Germinal center (tissue), 1 donor: ENCODE measurements around the gene ANKRD11.
A peak's percentile ranks its signal among the peaks of the same experiment; 100 is the strongest.
"Not testable (repeated sequence)": the region's sequence is repeated elsewhere in the genome, so short reads cannot be mapped to it uniquely, and the experiment has no call there.

Experiments
- DNase-seq: peaks from one replicate; pipeline ENCODE4 v3.0.0; 2012; ENCODE audit warnings: mixed read lengths, low spot score

Gene ANKRD11

DNA sequence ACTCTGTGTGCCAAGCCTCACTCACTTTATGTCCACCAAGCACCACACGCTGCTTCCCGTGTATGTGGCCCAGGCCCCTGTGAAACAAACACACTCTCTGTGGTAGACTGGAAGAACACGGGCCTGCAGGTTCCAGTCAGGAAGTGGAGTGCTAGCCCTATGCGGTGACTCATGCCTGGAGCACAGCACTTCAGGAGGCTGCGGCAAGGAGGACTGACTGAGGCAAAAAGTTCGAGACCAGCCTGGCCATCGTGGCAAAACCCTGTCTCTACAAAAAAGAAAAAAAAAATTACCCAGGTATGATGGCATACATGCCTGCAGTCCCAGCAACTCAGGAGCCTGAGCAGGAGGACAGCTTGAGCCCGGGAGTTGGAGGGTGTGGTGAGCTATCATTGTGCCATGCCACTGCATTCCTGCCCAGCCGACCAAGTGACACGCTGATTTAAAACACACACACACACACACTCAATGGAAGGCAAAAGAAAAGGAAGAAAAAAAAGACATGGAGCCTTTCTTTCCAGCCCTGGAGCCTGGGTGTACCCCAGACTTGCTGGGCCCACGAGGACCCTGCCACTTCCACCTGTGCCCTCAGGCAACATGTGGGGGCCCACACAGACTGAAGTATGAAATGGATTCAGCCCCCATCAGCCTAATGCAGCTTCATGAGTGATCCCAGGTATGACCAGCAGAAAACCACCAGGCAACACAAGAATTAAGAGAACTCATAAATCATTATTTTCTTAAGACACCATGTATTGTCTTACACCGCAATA, 126.6 kb downstream of the ANKRD11 start:
- no peak for DNase-seq

- DNase-seq: not testable (repeated sequence)
Measured at GRCh38 chr16:89362540-89363223, 127.7 kb downstream of the ANKRD11 start.

DNA sequence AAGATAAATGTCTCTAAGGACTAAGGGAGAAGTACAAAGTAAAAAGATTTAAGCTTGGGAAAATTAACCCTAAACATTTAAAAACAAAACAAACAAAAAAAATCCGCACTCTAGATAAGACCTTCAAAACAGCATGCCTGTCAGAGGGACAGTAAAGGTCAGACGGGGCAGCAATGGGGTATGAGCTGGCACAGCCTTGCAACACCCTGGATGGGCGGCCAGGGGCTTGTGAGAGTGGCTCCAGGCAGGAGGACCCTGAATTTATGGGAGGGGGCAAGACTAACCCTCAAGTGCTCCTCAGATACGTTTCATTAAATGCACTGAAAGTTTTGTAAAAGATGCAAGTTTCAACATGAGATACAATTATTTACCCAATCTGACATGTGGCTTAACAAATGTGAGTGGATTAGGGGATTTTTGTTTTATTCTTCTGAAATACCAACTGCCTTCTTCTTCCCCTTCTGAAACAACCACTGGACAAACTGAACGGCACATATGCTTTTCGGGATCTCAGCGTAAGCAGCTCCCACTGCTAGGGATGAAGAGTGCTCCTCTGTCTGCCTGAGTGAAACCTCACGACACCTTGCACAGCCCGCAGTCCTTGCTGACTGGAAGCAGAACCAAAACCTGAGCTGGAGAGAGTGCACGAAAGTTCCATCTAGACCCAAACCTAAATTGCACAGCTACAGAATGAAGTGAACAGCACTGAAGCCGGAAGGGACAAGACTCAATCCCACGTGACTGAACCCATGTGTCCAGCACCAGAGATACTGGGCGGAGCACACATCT, 128.4 kb downstream of the ANKRD11 start:
- peak; percentile 25 for DNase-seq

- DNase-seq: peak; percentile 41
Measured at GRCh38 chr16:89360760-89361435, 129.5 kb downstream of the ANKRD11 start.

DNA sequence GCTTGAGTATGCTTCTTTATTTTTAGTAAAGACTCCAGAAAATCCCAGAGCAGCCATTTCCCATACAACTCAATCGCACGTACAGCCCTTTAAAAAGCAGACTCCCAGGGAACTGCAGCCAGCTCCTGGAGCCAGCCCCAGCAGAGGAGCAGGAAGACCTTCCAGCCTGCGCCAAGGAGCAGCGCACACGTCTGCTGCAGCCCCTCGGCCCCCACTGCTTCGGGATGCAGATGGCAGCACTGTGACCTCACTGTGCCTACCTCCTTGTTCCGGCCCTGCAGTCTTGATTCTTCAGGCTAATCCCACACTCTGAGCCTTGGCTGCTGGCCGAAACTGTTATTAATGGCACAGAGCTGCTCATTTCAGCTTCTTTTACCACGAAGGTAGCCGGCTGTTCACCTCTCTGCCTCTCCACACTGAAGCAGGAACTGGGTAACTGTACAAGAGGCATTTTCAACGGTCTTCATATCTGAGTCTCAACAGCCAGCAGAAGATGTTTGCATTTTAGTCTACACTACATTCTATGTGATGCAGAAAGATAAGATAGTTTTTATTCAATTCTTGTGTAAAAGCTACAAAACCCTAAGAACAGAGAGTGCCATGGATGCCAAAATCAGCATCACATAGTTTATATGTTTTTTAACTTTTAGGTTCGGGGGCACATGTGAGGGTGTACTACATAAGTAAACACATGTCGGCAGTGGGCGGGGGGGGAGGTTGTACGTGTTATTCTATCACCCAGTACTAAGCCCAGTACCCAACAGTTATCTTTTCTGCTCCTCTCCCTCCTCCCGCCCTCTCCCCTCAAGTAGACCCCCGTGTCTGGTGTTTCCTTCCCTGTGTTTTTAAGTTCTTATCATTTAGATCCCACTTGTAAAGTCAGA, 130.9 kb downstream of the ANKRD11 start:
- no peak for DNase-seq

DNA sequence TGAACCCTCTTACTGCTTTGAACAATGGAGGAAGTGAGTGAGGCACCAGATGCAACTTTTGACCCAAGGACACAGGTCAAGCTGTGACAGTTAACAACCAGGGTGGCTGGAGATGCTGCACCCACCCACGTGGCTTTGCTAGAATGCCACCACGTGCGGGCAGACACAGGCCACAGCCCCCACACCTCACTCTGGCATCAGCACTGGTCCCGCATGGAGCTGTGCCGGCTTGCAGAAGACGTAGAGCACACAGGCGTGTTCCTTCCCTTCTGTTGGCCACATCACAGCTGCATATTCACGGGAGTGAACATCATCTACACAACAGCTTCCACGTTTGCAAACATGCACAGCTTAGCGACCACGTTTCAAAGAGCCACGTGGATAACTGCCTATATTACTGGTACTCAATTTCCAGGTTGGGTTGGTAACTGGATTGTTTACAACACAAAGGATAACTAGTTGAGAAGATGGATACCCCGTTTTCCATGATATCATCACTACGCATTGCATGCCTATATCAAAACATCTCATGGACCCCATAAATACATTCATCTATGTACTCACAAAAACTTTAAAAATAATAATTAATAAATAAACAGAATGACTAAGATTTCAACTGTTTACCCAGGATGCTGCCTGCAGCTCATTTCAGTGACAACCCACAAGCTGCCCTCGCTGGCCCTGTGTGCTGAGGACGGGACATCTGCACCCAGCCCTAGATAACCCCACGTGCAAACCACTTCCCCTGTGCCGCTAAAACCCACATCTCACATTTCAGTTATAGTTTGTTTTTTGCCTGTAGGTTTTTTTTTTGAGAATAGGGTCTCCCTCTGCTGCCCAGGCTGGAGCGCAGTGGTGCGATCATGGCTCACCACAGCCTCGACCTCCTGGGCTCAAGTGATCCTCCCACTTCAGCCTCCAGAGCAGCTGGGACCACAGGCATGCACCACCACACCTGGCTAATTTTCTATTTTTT, 132.0 kb downstream of the ANKRD11 start:
- no peak for DNase-seq

- no peak for DNase-seq
Measured at GRCh38 chr16:89357055-89357816, 133.1 kb downstream of the ANKRD11 start.

DNA sequence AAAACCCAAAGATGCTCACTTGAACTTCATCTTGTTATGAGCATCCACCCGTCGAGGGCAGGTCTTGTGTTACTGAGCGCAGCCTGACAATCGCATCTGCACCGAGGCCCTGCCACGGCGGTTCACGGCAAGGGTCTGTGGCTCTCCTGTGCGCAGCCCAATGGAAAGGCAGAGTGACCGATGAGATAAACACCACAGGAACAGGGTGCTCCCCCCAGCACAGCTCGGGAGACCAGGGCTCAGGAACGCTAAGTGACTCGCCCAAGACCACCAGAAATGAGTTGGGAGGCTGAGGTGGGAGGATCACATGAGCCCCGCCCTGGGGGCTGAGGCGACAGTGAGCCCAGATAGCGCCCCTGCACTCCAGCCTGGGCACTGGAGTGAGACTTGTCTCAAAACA, 134.7 kb downstream of the ANKRD11 start:
- no peak for DNase-seq

GRCh38 chr16:89355007-89355406, 135.4 kb downstream of the ANKRD11 start:
- DNase-seq: no peak

GRCh38 chr16:89354325-89354724, 136.0 kb downstream of the ANKRD11 start:
- no peak for DNase-seq

GRCh38 chr16:89352091-89352681, 138.2 kb downstream of the ANKRD11 start:
- no peak for DNase-seq

DNA sequence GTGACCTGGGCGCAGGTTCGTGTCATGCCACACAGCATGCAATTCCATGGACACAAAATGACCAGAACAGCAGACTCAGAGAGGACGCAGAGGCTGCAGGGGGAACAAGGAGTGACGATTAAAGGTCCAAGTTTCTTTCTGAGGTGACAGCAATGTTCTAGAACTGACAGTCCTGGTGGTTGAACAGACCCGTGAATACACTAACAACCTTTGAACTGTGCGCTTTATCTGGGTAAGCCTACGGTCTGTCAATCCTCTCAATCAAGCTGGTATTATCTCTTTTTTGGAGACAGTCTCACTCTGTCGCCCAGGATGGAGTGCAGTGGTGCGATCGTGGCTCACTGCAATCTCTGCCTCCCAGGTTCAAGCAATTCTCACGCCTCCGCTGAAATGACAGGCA, 138.7 kb downstream of the ANKRD11 start:
- no peak for DNase-seq

DNA sequence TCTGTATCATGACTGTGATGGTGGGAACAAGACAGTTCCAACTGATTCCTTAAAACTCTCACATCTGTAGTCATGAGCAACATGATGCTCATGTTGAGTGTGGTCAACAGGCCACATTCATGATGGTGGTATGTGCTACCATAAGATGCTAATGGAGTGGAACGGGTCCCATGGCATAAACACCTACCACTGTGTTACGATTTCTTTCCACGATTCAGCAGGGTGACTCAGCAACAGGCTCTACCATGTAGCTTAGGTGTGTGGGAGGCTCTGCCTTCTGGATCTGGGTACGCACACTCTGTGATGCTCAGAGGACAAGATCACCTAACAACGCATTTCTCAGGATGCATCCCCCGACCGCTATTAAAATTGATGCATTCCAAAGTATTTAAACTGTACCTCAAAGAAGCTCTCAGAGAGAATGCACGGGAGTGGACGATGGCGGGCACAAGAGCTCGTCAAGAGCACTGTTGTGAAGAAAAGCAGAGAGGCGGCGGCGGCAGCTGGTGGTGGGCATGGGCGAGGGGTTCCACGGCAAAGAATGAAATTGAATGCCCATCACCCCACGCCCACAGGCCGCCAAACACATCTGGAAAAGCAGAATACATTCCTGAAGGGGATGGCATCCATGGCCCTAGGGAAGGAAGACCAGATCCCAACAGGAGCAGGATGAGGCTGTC, 139.5 kb downstream of the ANKRD11 start:
- DNase-seq: no peak

GRCh38 chr16:89349947-89350633, 140.3 kb downstream of the ANKRD11 start:
- no peak for DNase-seq

DNA sequence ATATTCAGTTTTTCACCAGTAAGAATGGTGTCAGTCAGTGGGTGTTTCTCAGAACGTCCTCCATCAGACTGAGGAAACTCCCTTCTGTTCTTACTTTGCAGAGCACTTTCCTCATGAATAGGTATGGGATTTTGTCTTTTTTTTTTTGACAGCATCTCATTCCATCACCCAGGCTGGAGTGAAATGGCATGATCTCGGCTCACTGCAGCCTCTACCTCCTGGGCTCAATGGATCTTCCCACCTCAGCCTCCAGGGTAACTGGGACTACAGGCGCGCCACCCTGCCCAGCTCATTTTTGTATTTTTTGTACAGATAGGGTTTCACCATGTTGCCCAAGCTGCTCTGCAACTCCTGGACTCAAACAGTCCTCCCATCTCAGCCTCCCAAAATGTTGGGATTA, 142.6 kb downstream of the ANKRD11 start:
- no peak for DNase-seq

- DNase-seq: no peak
Measured at GRCh38 chr16:89346869-89347268, 143.5 kb downstream of the ANKRD11 start.

DNA sequence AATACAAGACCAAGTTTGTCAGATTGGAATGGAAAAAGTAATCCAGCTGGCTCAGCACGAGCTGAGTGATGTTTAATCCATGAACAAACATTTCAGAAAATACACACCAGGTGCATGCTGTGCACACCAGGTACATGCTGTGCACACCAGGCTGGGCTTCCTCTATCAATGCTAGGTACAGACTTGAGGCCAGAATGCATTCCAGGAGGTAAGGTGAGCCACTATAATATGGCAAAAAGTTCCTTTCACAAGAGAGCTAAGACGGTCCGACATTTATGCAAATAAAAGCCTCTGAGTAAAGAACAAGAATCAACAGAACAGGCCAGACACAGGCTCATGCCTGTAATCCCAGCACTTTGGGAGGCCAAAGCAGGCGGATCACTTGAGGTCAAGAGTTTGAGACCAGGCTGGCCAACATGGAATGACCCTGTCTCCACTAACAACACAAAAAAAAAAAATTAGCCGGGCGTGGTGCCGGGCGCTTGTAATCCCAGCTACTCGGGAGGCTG, 144.7 kb downstream of the ANKRD11 start:
- no peak for DNase-seq
